ENCODE data around the gene KIAA1143.
A peak's percentile ranks its signal among the peaks of the same experiment; 100 is the strongest.

Gene KIAA1143

DNA sequence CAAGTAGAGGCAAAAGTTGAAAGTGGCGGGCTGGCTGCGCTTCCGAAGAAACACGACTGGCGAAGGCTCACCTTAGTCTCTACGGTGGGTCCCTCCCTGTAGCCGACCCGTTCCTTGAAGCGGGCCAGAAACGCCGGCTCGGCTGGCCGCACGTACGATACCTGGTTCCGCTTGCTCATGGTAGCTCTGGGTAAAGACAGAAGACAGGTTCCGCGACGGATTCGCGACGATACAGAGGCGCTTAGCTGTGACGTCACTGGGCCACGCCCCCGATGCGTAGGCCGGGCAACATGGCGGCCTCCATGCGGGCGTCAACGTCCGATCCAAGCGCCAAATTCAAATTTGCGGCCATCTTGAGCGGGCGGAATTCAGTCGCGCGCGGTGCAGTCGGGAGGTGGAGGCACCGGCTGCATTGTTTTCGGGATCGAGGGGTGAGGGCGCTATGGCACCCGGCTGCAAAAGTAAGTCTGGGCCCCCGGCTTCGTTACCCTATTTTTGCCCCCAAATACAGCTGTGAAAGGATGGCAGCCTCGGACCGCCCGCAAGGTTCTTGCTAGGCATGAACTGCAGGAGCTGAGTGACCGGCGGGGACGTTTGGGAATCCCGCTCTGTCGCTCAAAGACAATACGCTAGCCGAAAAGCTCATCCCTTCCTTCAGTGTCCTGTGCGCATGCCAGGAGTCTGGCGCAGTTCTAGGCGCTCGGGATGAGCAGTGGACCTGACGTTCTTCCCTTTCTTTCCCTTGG lies at the start of gene KIAA1143, which contains the start of gene KIF15:
Gene KIAA1143 (minus strand): TSS at position 196 of the 746 bp plus-strand sequence. CDS start 17 bp downstream, at position 179.
Gene KIF15 (plus strand): TSS at position 371 of the 746 bp plus-strand sequence. CDS start 72 bp downstream, at position 443.
- DNase-seq: peak; percentile 96

GRCh38 chr3:44805960-44806359 lies 44.5 kb upstream of the KIAA1143 start:
- DNase-seq: no peak

DNA sequence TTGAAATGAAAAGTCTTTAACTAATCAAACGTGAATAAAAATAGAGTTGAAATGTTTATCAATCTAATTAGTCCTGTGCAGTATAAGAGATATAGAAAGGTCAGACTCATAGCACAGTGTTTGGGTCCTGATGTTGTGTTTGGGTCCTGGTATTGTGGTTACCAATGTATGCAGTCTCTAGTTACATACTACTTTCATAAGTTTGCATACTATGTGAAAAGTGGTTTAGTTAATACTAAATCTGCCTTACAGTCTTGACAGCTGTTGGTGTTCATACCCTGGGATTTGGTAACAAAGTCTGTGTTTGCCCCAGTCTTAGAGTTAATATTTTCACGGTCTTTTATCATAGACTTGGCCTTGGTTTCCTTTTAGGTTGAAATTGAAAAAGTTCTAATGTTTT lies 41.9 kb upstream of the KIAA1143 start:
- no peak for DNase-seq

DNA sequence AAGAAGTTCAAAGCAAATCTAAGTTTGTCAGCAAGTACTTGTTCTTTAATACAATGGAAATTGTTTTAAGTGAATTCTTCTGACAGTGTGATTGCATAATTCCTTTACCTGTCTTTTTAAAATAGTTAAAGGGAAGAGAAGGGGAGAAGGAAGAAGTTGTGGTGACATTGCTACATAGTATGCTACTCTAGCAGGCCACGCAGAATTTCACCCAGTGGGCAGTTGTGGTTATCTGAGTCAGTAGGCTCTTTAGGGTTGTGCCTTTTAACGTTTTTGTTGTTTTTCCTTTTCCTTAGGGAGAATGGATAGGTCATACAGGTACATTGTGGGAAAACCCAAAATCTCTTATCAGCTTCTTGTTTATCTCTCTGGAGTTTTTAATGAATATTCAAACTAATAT lies 40.6 kb upstream of the KIAA1143 start:
- DNase-seq: no peak

DNA sequence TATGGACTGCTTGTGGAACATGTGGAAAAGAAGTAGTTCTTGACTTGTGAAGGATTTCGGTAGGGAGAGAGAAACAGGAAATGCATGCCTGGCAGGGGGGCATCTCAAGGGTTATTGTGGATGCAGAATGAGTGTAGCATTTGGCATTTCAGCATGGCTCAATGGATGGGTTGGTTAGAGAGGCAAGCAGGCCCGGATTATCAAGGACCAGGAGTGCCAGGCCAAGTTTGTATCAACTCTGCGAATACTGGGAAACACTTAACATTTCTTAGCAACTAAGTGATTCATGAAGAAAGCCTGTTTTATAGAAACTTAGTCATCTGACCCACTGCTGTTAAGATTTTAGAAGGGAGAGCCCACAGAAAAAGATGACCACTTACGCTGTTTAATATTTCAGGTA lies 33.8 kb upstream of the KIAA1143 start:
- no peak for DNase-seq

- DNase-seq: no peak
These were observed 21.5 kb upstream of the KIAA1143 start for GRCh38 chr3:44782891-44783290.

DNA sequence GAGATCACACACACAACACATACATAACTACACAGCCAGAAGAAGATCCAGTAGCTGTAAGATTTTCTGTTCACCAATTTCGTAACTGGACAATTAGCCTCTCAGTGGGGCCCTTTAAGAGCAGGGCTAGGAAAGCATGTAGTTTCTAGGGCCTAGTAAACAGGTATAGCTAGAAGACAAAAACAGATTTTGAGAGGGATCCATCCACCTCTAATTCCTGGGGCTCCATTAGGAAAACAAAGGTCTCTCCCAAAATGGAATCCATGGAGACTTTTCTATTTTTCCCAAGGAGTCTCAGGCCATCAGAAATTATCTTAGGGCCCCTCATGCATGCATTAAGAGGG lies 10.7 kb upstream of the KIAA1143 start:
- DNase-seq: no peak

- no peak for DNase-seq
These were observed 10.1 kb upstream of the KIAA1143 start for GRCh38 chr3:44771424-44772098.

GRCh38 chr3:44764248-44764647 lies 2.8 kb upstream of the KIAA1143 start:
- DNase-seq: no peak

- DNase-seq: no peak
These were observed 1.3 kb upstream of the KIAA1143 start for GRCh38 chr3:44762690-44763089.

GRCh38 chr3:44762170-44762677 lies 805 bp upstream of the KIAA1143 start:
- DNase-seq: peak; percentile 17

- no peak for DNase-seq
These were observed 357 bp downstream of the KIAA1143 start for GRCh38 chr3:44761101-44761423.

- no peak for DNase-seq
These were observed 26.7 kb downstream of the KIAA1143 start for GRCh38 chr3:44734646-44735168.

- DNase-seq: peak; percentile 94
These were observed 32.0 kb downstream of the KIAA1143 start, which contains the start of gene ZNF501 for GRCh38 chr3:44729384-44729910. Gene ZNF501, plus strand, starts transcription at chr3:44729635. Its CDS starts 4,787 bp downstream, at chr3:44734422.

DNA sequence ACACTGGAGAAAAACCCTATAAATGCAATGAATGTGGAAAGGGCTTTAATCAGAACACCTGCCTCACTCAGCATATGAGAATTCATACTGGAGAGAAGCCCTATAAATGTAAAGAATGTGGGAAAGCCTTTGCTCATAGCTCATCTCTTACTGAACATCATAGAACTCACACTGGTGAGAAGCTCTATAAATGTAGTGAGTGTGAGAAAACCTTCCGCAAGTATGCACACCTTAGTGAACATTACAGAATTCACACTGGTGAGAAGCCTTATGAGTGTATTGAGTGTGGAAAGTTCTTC lies 39.4 kb downstream of the KIAA1143 start:
- DNase-seq: no peak

DNA sequence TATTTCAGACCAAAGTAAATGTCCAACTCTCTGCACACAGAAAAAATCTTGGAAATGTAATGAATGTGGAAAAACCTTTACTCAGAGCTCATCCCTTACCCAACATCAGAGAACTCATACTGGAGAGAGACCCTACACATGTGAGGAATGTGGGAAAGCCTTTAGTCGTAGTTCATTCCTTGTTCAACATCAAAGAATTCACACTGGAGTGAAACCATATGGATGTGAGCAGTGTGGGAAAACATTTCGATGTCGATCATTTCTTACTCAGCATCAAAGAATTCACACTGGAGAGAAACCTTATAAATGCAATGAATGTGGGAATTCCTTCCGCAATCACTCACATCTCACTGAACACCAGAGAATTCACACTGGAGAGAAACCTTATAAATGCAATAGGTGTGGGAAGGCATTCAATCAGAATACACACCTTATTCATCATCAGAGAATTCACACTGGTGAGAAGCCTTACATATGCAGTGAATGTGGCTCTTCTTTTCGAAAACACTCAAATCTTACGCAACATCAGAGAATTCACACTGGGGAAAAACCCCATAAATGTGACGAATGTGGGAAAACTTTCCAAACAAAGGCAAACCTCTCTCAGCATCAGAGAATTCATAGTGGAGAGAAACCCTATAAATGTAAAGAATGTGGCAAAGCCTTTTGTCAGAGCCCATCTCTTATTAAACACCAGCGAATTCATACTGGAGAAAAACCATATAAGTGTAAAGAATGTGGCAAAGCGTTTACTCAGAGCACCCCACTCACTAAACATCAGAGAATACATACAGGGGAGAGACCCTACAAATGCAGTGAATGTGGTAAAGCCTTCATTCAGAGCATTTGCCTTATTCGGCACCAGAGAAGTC lies 40.0 kb downstream of the KIAA1143 start:
- DNase-seq: no peak

DNA sequence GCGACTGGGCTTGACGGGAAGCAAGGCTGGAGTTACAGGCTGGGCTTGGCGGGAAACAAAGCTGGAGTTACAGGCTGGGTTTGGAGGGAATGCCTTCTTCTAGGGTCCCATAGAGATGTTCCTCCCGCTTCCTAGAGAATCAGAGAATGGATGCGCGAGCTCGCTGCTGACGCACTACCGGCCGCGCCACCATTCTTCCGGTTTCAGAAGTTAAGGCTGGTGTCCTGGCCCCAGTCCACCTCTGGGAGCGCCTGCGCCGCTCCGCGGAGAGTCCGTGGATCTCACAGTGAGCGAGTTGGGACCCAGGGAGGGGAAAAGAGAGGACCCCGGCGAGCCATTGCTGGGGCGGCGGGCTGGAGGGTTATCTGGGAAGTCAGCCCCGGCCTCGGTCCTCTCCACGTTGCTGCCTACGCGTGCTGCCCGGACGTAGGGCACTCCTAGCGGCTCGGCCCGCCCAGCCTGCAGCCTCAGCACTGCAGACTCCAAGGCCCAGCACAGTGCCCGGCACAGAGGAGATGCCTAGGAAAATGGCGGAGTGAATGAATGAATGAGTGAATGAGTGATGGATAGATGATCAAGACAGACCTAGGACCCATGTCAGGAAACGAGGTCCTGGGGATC lies 48.9 kb downstream of the KIAA1143 start, which contains the start of gene ZNF502:
Gene ZNF502 (plus strand): TSS at position 206 of the 621 bp plus-strand sequence. CDS start 7,602 bp downstream, outside the sequence.
- DNase-seq: no peak
